OCI-LY1 (cell line): Measurements from ENCODE around the gene DNAAF3.

ENCODE experiments used
- H2AFZ ChIP-seq: fragments of 200-600 bp; sonication (generic), shearing (Covaris generic); 2 replicates; pipeline ENCODE4 v1.6.0; 2014; ENCODE audit warnings: antibody characterized with exemption, mild to moderate bottlenecking, low read length
- H3F3A ChIP-seq: fragments of 200-600 bp; sonication (generic), shearing (Covaris generic); 2 replicates; pipeline ENCODE4 v1.6.0; 2014; ENCODE audit warnings: mild to moderate bottlenecking, antibody characterized with exemption, low read length, moderate library complexity; ENCODE audit not compliant: insufficient read depth
- H3K27ac ChIP-seq: fragments of 200-600 bp; sonication (generic); 2 replicates; pipeline ENCODE4 v1.5.1; 2014; ENCODE audit warnings: low read length, mixed run types, mild to moderate bottlenecking, low read depth; ENCODE audit not compliant: poor library complexity, severe bottlenecking
- H3K27me3 ChIP-seq: fragments of 200-600 bp; sonication (generic); 2 replicates; pipeline ENCODE4 v1.6.0; 2014; ENCODE audit warnings: antibody characterized with exemption, mild to moderate bottlenecking, low read length, moderate library complexity; ENCODE audit not compliant: insufficient read depth
- H3K36me3 ChIP-seq: fragments of 200-600 bp; sonication (generic); 2 replicates; pipeline ENCODE4 v1.6.1; 2014; ENCODE audit warnings: mild to moderate bottlenecking, antibody characterized with exemption, low read length, moderate library complexity, mixed read lengths; ENCODE audit not compliant: insufficient read depth
- H3K4me1 ChIP-seq: fragments of 200-600 bp; sonication (generic); 2 replicates; pipeline ENCODE4 v1.5.1; 2014; ENCODE audit warnings: mild to moderate bottlenecking, low read length, moderate library complexity; ENCODE audit not compliant: insufficient read depth, severe bottlenecking
- H3K4me2 ChIP-seq: fragments of 200-600 bp; sonication (generic), shearing (Covaris generic); 2 replicates; pipeline ENCODE4 v1.6.1; 2014; ENCODE audit warnings: low read length
- H3K4me3 ChIP-seq: fragments of 200-600 bp; sonication (generic); 2 replicates; pipeline ENCODE4 v1.5.1; 2014; ENCODE audit warnings: low read length, low read depth, mild to moderate bottlenecking, mixed read lengths; ENCODE audit not compliant: poor library complexity, severe bottlenecking
- H3K79me2 ChIP-seq: fragments of 200-600 bp; shearing (Covaris generic); 2 replicates; pipeline ENCODE4 v1.6.1; 2016; ENCODE audit warnings: mixed run types, low read length, mixed read lengths; ENCODE audit not compliant: insufficient read depth
- H3K9ac ChIP-seq: fragments of 200-600 bp; sonication (generic), shearing (Covaris generic); 2 replicates; pipeline ENCODE4 v1.6.1; 2014; ENCODE audit warnings: mild to moderate bottlenecking, low read length, mixed read lengths
- H3K9me2 ChIP-seq: fragments of 200-600 bp; sonication (generic), shearing (Covaris generic); 2 replicates; pipeline ENCODE4 v1.6.1; 2014; ENCODE audit warnings: low read depth, mild to moderate bottlenecking, low read length, mixed read lengths
- H3K9me3 ChIP-seq: fragments of 200-600 bp; shearing (Covaris generic); 2 replicates; pipeline ENCODE4 v1.6.1; 2014; ENCODE audit warnings: low read length, mixed read lengths
- H4K20me1 ChIP-seq: fragments of 200-600 bp; sonication (generic), shearing (Covaris generic); 2 replicates; pipeline ENCODE4 v1.6.0; 2016; ENCODE audit warnings: mild to moderate bottlenecking, low read length; ENCODE audit not compliant: insufficient read depth
- EZH2 ChIP-seq: fragments of 200-600 bp; sonication (generic), shearing (Covaris generic); IDR thresholded peaks from 2 replicates; pipeline ENCODE4 v1.8.0; 2017; ENCODE audit warnings: borderline replicate concordance, mixed run types, mild to moderate bottlenecking, antibody characterized with exemption, low read length, moderate library complexity, mixed read lengths
- TF ChIP-seq, protein P1 (sequence below): fragments of 200-600 bp; sonication (generic), shearing (Covaris generic); IDR thresholded peaks from 2 replicates; pipeline ENCODE4 v1.5.1; 2017; ENCODE audit warnings: mild to moderate bottlenecking, antibody characterized with exemption, low read length, moderate library complexity, mixed read lengths

The DNAAF3 gene

DNA sequence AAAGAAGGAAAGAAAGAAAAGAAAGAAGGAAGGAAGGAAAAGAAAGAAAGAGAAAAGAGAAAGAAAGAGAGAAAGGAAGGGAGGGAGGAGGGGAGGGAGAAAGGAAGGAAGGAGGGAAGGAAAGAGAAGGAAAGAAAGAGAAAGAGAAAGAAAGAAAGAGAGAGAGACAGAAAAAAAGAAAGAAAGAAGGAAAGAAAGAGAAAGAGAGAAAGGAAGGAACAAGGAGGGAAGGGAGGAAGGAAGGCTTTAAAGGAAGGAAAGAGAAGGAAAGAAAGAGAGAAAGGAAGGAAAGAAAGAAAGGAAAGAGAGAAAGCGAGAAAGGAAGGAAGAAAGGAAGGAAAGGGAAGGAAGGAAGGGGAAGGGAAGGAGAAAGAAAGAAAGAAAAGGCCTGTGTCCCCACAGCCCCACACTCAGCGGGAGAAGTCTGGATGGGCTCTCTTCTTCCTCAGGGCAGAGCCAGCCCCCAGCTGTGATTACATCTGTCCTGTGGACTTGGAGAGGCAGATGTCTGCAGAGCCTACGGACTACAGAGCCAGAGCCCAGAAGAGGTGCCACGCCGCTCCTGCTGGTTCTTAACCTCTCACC lies 33.3 kb upstream of the DNAAF3 start:
- H4K20me1 ChIP-seq: no peaks in the 10 kb centered on the region
- no peaks in the 10 kb centered on the region for H3K9me3 ChIP-seq
- no peak overlapping the region for H3K27ac ChIP-seq
- TF ChIP-seq, protein P1, sequence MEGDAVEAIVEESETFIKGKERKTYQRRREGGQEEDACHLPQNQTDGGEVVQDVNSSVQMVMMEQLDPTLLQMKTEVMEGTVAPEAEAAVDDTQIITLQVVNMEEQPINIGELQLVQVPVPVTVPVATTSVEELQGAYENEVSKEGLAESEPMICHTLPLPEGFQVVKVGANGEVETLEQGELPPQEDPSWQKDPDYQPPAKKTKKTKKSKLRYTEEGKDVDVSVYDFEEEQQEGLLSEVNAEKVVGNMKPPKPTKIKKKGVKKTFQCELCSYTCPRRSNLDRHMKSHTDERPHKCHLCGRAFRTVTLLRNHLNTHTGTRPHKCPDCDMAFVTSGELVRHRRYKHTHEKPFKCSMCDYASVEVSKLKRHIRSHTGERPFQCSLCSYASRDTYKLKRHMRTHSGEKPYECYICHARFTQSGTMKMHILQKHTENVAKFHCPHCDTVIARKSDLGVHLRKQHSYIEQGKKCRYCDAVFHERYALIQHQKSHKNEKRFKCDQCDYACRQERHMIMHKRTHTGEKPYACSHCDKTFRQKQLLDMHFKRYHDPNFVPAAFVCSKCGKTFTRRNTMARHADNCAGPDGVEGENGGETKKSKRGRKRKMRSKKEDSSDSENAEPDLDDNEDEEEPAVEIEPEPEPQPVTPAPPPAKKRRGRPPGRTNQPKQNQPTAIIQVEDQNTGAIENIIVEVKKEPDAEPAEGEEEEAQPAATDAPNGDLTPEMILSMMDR: no peak
- TF ChIP-seq EZH2: no peak
- no peak overlapping the region for H3K4me2 ChIP-seq
- no peaks in the 10 kb centered on the region for H3K9me2 ChIP-seq
- H3K79me2 ChIP-seq: no peaks in the 10 kb centered on the region
- no peaks in the 10 kb centered on the region for H3F3A ChIP-seq
- H3K4me1 ChIP-seq: no peaks in the 10 kb centered on the region
- H2AFZ ChIP-seq: no peak overlapping the region
- H3K4me3 ChIP-seq: no peak overlapping the region
- no peak overlapping the region for H3K9ac ChIP-seq
- H3K36me3 ChIP-seq: no peaks in the 10 kb centered on the region
- peaks cover 7% of the 10 kb centered on the region; the same call in 1 of the 2 replicates for H3K27me3 ChIP-seq

DNA sequence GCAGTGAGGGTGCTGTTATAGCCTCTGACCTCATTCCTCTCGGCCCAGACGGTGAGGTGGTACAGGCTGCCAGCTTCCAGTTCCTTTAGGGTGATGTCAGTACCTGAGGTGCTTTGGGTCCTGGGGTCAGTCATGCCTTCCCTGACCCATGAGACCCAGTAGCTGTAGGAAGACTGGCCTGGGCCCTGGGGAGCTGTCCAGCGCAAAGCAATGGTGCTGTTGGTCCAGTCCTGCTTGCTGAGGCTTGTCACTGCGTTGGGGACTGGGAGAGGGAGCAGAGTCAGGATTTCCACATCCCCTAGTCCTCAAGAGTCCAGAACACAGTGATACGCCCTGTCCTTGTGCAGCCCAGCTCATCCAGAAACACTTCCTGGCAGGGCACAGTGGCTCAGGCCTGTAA lies 32.2 kb upstream of the DNAAF3 start:
- Histone ChIP-seq H3K9me3 (no peaks in the 10 kb centered on the region), H2AFZ (no peak overlapping the region), H3K27ac (no peak overlapping the region), H3K4me2 (no peak overlapping the region), H3K9ac (no peak overlapping the region), H3K9me2 (no peaks in the 10 kb centered on the region), H3K79me2 (no peaks in the 10 kb centered on the region), H3K4me3 (no peak overlapping the region), H3K36me3 (no peaks in the 10 kb centered on the region), H3K4me1 (no peaks in the 10 kb centered on the region), H4K20me1 (no peaks in the 10 kb centered on the region), H3K27me3 (peaks cover 7% of the 10 kb centered on the region; the same call in 1 of the 2 replicates), H3F3A (no peaks in the 10 kb centered on the region)
- TF ChIP-seq, protein P1: no peak
- no peak for TF ChIP-seq EZH2

DNA sequence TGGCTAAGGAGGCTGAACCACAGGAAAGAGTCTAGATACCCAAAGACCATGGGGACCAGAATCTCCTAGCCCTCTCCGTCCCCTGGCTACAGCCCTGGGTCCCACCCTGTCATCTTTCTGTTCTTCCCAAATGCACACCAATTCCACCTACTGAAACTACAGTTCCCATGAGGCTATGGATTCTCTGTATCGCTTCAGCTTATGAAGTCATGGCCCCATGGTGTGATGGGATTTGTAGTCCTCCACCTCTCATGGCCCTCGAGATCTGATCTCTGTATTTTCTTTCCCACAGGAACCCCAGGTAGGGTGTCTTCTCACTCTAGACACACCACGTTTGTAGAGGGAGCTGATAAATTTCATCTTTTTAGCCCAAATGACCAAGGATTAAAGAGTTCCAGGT lies 31.1 kb upstream of the DNAAF3 start:
- Histone ChIP-seq H4K20me1 (no peaks in the 10 kb centered on the region), H3K4me1 (no peaks in the 10 kb centered on the region), H3K79me2 (no peaks in the 10 kb centered on the region), H3K4me2 (no peak overlapping the region), H3K9me2 (no peaks in the 10 kb centered on the region), H3K27ac (no peak overlapping the region), H3K4me3 (no peak overlapping the region), H3K27me3 (peaks cover 7% of the 10 kb centered on the region; the same call in 1 of the 2 replicates), H2AFZ (no peak overlapping the region), H3K9me3 (no peaks in the 10 kb centered on the region), H3F3A (no peaks in the 10 kb centered on the region), H3K36me3 (no peaks in the 10 kb centered on the region), H3K9ac (no peak overlapping the region)
- no peak for TF ChIP-seq EZH2
- TF ChIP-seq, protein P1: no peak
